ENCODE data around the gene MSN.
"Not testable (repeated sequence)": the region's sequence is repeated elsewhere in the genome, so short reads cannot be mapped to it uniquely, and the experiment has no call there.

The MSN gene

GRCh38 chrX:65751519-65751918 is 84.1 kb downstream of the MSN start:
- no peaks in the 10 kb centered on the region for H3K36me3 ChIP-seq (ENCODE audit: control insufficient read depth, insufficient read depth, low read length)
- no peaks in the 10 kb centered on the region for H3K9me3 ChIP-seq (ENCODE audit: control insufficient read depth, low read length)
- H3K9ac ChIP-seq = no peak overlapping the region
- H3K4me3 ChIP-seq (ENCODE audit: low read depth, low read length) = no peak overlapping the region
- no peaks in the 10 kb centered on the region for H3K79me2 ChIP-seq
- no peak overlapping the region for H3K4me2 ChIP-seq (ENCODE audit: low read length)
- no peaks in the 10 kb centered on the region for H3K4me1 ChIP-seq
- TF ChIP-seq CTCF (IDR thresholded peaks at IDR 0.05) = no peak
- no peak overlapping the region for H2AFZ ChIP-seq
- no peak overlapping the region for H3K27ac ChIP-seq
- H3K27me3 ChIP-seq (ENCODE audit: control insufficient read depth, insufficient read depth, low read length) = no peaks in the 10 kb centered on the region

DNA sequence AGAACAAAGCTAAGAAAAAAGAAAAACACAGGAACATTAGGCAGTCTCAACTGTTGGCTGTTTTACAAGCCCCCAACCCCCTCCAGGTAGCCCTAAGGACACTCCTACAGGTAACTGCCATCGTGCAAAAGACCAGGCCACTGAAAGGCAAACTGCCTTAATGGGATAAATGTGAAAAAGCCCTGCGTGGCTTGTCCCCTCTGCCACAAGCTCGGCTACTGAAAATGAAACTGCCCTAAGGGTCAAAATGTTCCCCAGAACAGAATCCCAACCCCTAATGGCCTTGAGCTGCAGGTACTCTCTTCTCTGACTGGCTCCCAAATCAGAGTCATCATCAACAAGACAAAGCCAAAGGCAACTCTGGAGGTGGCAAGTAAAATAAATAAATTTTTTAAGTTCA is 84.8 kb downstream of the MSN start:
- Histone ChIP-seq H3K4me2 (ENCODE audit: low read length) (no peak overlapping the region), H3K9ac (no peak overlapping the region), H2AFZ (no peak overlapping the region), H3K27me3 (ENCODE audit: control insufficient read depth, insufficient read depth, low read length) (no peaks in the 10 kb centered on the region), H3K27ac (no peak overlapping the region), H3K4me3 (ENCODE audit: low read depth, low read length) (no peak overlapping the region), H3K79me2 (no peaks in the 10 kb centered on the region), H3K9me3 (ENCODE audit: control insufficient read depth, low read length) (no peaks in the 10 kb centered on the region), H3K36me3 (ENCODE audit: control insufficient read depth, insufficient read depth, low read length) (no peaks in the 10 kb centered on the region), H3K4me1 (no peaks in the 10 kb centered on the region)
- no peak for TF ChIP-seq CTCF (IDR thresholded peaks at IDR 0.05)

- no peak for TF ChIP-seq CTCF (IDR thresholded peaks at IDR 0.05)
- H3K9me3 ChIP-seq (ENCODE audit: control insufficient read depth, low read length) = no peaks in the 10 kb centered on the region
- H3K79me2 ChIP-seq = no peaks in the 10 kb centered on the region
- H3K27me3 ChIP-seq (ENCODE audit: control insufficient read depth, insufficient read depth, low read length) = no peaks in the 10 kb centered on the region
- H2AFZ ChIP-seq = no peak overlapping the region
- H3K36me3 ChIP-seq (ENCODE audit: control insufficient read depth, insufficient read depth, low read length) = no peaks in the 10 kb centered on the region
- H3K4me2 ChIP-seq (ENCODE audit: low read length) = no peak overlapping the region
- no peak overlapping the region for H3K27ac ChIP-seq
- no peak overlapping the region for H3K4me3 ChIP-seq (ENCODE audit: low read depth, low read length)
- H3K9ac ChIP-seq = no peak overlapping the region
- H3K4me1 ChIP-seq = no peaks in the 10 kb centered on the region
Measured at GRCh38 chrX:65755786-65756185, 88.3 kb downstream of the MSN start.

GRCh38 chrX:65757943-65758342 is 90.5 kb downstream of the MSN start:
- no peak overlapping the region for H3K4me3 ChIP-seq (ENCODE audit: low read depth, low read length)
- no peak overlapping the region for H3K27ac ChIP-seq
- H3K4me1 ChIP-seq = no peaks in the 10 kb centered on the region
- H3K79me2 ChIP-seq = no peaks in the 10 kb centered on the region
- no peaks in the 10 kb centered on the region for H3K36me3 ChIP-seq (ENCODE audit: control insufficient read depth, insufficient read depth, low read length)
- no peak overlapping the region for H3K9ac ChIP-seq
- H2AFZ ChIP-seq = no peak overlapping the region
- TF ChIP-seq CTCF (IDR thresholded peaks at IDR 0.05) = no peak
- H3K9me3 ChIP-seq (ENCODE audit: control insufficient read depth, low read length) = no peaks in the 10 kb centered on the region
- no peak overlapping the region for H3K4me2 ChIP-seq (ENCODE audit: low read length)
- no peaks in the 10 kb centered on the region for H3K27me3 ChIP-seq (ENCODE audit: control insufficient read depth, insufficient read depth, low read length)

DNA sequence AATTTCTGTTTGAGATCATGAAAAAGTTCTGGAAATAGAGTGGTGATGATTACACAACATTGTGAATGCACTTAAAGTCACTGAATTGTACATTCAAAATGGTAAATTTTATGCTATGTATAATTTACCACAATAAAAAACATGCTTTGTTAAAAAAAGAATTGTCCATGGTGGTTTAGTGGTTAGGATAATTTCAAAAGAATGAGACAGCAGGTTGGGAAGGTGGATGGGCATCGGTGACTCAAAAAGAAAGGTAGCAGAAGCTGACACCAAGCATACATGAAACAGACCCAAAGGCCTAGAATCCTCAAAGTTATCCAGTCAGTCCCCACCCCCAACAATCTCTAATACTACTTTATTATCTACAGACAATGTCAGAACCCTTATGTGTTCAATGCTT is 91.1 kb downstream of the MSN start:
- Histone ChIP-seq H2AFZ (no peak overlapping the region), H3K4me2 (ENCODE audit: low read length) (no peak overlapping the region), H3K4me3 (ENCODE audit: low read depth, low read length) (no peak overlapping the region), H3K4me1 (no peaks in the 10 kb centered on the region), H3K27ac (no peak overlapping the region), H3K9ac (no peak overlapping the region), H3K9me3 (ENCODE audit: control insufficient read depth, low read length) (no peaks in the 10 kb centered on the region), H3K79me2 (no peaks in the 10 kb centered on the region), H3K36me3 (ENCODE audit: control insufficient read depth, insufficient read depth, low read length) (no peaks in the 10 kb centered on the region), H3K27me3 (ENCODE audit: control insufficient read depth, insufficient read depth, low read length) (no peaks in the 10 kb centered on the region)
- TF ChIP-seq CTCF (IDR thresholded peaks at IDR 0.05) = no peak

DNA sequence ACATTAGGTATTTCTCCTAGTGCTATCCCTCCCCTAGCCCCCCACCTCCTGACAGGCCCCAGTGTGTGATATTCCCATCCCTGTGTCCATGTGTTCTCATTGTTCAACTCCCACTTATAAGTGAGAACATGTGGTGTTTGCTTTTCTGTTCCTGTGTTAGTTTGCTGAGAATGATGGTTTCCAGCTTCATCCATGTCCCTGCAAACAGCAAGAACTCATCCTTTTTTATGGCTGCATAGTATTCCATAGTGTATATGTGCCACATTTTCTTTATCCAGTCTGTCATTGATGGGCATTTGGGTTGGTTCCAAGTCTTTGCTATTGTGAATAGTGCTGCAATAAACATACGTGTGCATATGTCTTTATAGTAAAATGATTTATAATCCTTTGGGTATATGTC is 92.1 kb downstream of the MSN start:
- H3K9me3 ChIP-seq (ENCODE audit: control insufficient read depth, low read length); H3K36me3 ChIP-seq (ENCODE audit: control insufficient read depth, insufficient read depth, low read length); H3K9ac ChIP-seq; H2AFZ ChIP-seq; H3K4me2 ChIP-seq (ENCODE audit: low read length); H3K4me1 ChIP-seq; H3K4me3 ChIP-seq (ENCODE audit: low read depth, low read length); H3K27ac ChIP-seq; H3K27me3 ChIP-seq (ENCODE audit: control insufficient read depth, insufficient read depth, low read length); H3K79me2 ChIP-seq: not testable (repeated sequence)
